K562 (cell line): Measurements from ENCODE around the gene MPND. TPM values are rescaled to one million over a fixed set of nuclear protein-coding genes. Genes with fewer than 3 reads are reported as not detected.
A peak's percentile ranks its signal among the peaks of the same experiment; 100 is the strongest.

Experiments
- ATAC-seq: fragments of 200-7000 bp; cut with Tn5 transposase; 3 replicates; pipeline ENCODE4 v1.9.1; 2020; ENCODE audit warnings: moderate library complexity
- BruUV-seq: library from RNA; stranded (reverse); fragments of 400-500 nt; replicated peaks from 2 replicates; lab custom pipeline; 2021; lab: Mats Ljungman, UMichigan
- CTCF ChIA-PET: fragments of 300-600 bp; formaldehyde crosslinking; extraction: SDS; loops from one replicate; lab custom pipeline; 2021; ENCODE audit warnings: low intra/inter-chr PET ratio; lab: Yijun Ruan, JAX
- POLR2A ChIA-PET: fragments of 300-600, 350-650 bp; sonication (Branson Sonifier 250); formaldehyde crosslinking; extraction: SDS; loops from one replicate; lab custom pipeline; 2021; ENCODE audit warnings: antibody characterized with exemption, inconsistent platforms; lab: Yijun Ruan, JAX
- DNase-seq, 4 experiments: peaks; one replicate each; pipeline versions ENCODE4 v3.0.0 to v3.0.0-alpha.2; 2011 to 2018; ENCODE audit warnings: low spot score in 3 of 4, mixed read lengths in 3 of 4; ENCODE audit errors: extremely low read depth in 1 of 4
- FAIRE-seq: peaks from 2 replicates; lab custom pipeline; 2011; peaks lifted over from hg19 to GRCh38; lab: Jason Lieb, UNC
- H2AFZ ChIP-seq: 2 replicates; pipeline ENCODE4 v1.6.0; 2011; ENCODE audit warnings: low read depth, low read length, control low read depth, inconsistent platforms
- H3K27ac ChIP-seq: fragments of 200-600 bp; 3 replicates; pipeline ENCODE4 v1.8.0; 2011; ENCODE audit warnings: low read depth, mild to moderate bottlenecking, control low read depth, inconsistent platforms, low read length, moderate library complexity, mixed read lengths; ENCODE audit errors: extremely low read depth
- H3K27me3 ChIP-seq, 2 experiments: fragments of 300-600 bp in 1 of 2; 2 replicates in 1 of 2; 3 replicates in 1 of 2; pipeline versions ENCODE4 v1.6.0 to v1.8.0; 2011; ENCODE audit warnings: inconsistent platforms in 2 of 2, low read length in 2 of 2, mild to moderate bottlenecking in 1 of 2, mixed read lengths in 1 of 2, moderate library complexity in 1 of 2; ENCODE audit not compliant: control insufficient read depth in 2 of 2, insufficient read depth in 2 of 2
- H3K36me3 ChIP-seq: fragments of 300-600 bp; 3 replicates; pipeline ENCODE4 v1.8.0; 2011; ENCODE audit warnings: mild to moderate bottlenecking, low read length, inconsistent platforms; ENCODE audit not compliant: control insufficient read depth, insufficient read depth
- H3K4me1 ChIP-seq, 2 experiments: fragments of 200-600 bp in 1 of 2; replicated peaks in 1 of 2; 2 replicates in 1 of 2; 3 replicates in 1 of 2; pipeline versions ENCODE4 v1.5.1 to v1.8.0; 2011; ENCODE audit warnings: inconsistent platforms in 2 of 2, low read length in 2 of 2, mild to moderate bottlenecking in 1 of 2, mixed read lengths in 1 of 2, moderate library complexity in 1 of 2; ENCODE audit not compliant: control insufficient read depth in 2 of 2, insufficient read depth in 2 of 2
- H3K4me2 ChIP-seq: 2 replicates; pipeline ENCODE4 v1.6.1; 2011; ENCODE audit warnings: low read length, control low read depth, inconsistent platforms, mixed read lengths; ENCODE audit not compliant: insufficient read depth
- H3K4me3 ChIP-seq: fragments of 200-600 bp; sonication (generic), shearing (Covaris generic); 2 replicates; pipeline ENCODE4 v1.5.1; 2016; ENCODE audit warnings: control low read depth, inconsistent platforms
- H3K79me2 ChIP-seq: fragments of 200-600 bp; 3 replicates; pipeline ENCODE4 v1.8.0; 2011; ENCODE audit warnings: low read length, inconsistent platforms; ENCODE audit not compliant: control insufficient read depth, insufficient read depth
- H3K9ac ChIP-seq, 2 experiments: 2 replicates each; pipeline versions ENCODE4 v1.6.0 to v1.6.1; 2011; ENCODE audit warnings: low read depth in 2 of 2, low read length in 2 of 2, control low read depth in 1 of 2, inconsistent platforms in 1 of 2, mild to moderate bottlenecking in 1 of 2, mixed read lengths in 1 of 2; ENCODE audit not compliant: insufficient read depth in 1 of 2
- H3K9me1 ChIP-seq: one replicate; pipeline ENCODE4 v1.6.0; 2011; ENCODE audit warnings: inconsistent platforms, mild to moderate bottlenecking, low read length, moderate library complexity; ENCODE audit not compliant: control insufficient read depth, insufficient read depth
- H3K9me3 ChIP-seq: replicated peaks from 2 replicates; pipeline ENCODE4 v1.5.1; 2011; ENCODE audit warnings: low read depth, low read length, inconsistent platforms; ENCODE audit not compliant: control insufficient read depth, insufficient read depth
- H4K20me1 ChIP-seq: replicated peaks from 2 replicates; pipeline ENCODE4 v1.6.1; 2011; ENCODE audit warnings: low read length, inconsistent platforms, mixed read lengths; ENCODE audit not compliant: control insufficient read depth, insufficient read depth
- POLR2G ChIP-seq: fragments of 200-400 bp; formaldehyde crosslinking; IDR thresholded peaks from 2 replicates; pipeline ENCODE4 v1.6.1; 2017; ENCODE audit warnings: low read depth, mild to moderate bottlenecking, antibody characterized with exemption, low read length, moderate library complexity
- RBFOX2 ChIP-seq: fragments of 200-400 bp; formaldehyde crosslinking; IDR thresholded peaks from 2 replicates; pipeline ENCODE4 v1.6.1; 2017; ENCODE audit warnings: low read depth, mild to moderate bottlenecking, low read length, moderate library complexity
- RBM22 ChIP-seq: fragments of 200-400 bp; formaldehyde crosslinking; IDR thresholded peaks from 2 replicates; pipeline ENCODE4 v1.6.1; 2018; ENCODE audit warnings: low read length, low read depth; ENCODE audit not compliant: poor library complexity, severe bottlenecking
- ZNF778 ChIP-seq: fragments of 450-650 bp; formaldehyde crosslinking; IDR thresholded peaks from 2 replicates; pipeline ENCODE4 v1.4.0; 2020; ENCODE audit warnings: mild to moderate bottlenecking, moderate library complexity
- WGBS: fragments of 100-300 bp; shearing (Covaris generic); methylation state at CpG from one replicate; pipeline ENCODE4 v1.1.6; 2016; ENCODE audit warnings: low coverage, mixed read lengths; ENCODE audit not compliant: insufficient coverage; ENCODE audit errors: missing lambda C conversion rate; 5-methylcytosine and 5-hydroxymethylcytosine counted together
- in situ Hi-C: fragments of 300-500 bp; cut with MboI; formaldehyde crosslinking; loops from 4 replicates; pipeline ENCODE4 v1.15.0; 2018; ENCODE audit warnings: inconsistent platforms, mixed read lengths
- intact Hi-C: fragments of 100-400 bp; cut with micrococcal nuclease; formaldehyde crosslinking; loops from 2 replicates; pipeline ENCODE4 v1.14.2; 2022
- polyA plus RNA-seq, 8 experiments: library from polyadenylated mRNA; depleted of rRNA in 4 of 8; stranded (reverse) in 5 of 8; unstranded in 3 of 8; fragments of >200 nt; fragmentation: Nextera tagmentation in 2 of 8; fragmentation: Illumina TruSeq in 1 of 8; extraction: Ambion mirVana in 2 of 8; extraction: Trizol in 1 of 8; gene quantifications; 2 replicates each; pipeline versions ENCODE4 v1.2.1 to v1.2.3, GENCODE V29; 2011 to 2014; ENCODE audit warnings: inconsistent platforms in 1 of 8, missing spikeins in 1 of 8
- total RNA-seq, 7 experiments: library from RNA; depleted of rRNA in 6 of 7; stranded (reverse); fragments of >200 nt in 6 of 7; fragmentation: Illumina TruSeq in 2 of 7; extraction: Trizol in 2 of 7; gene quantifications; 2 replicates each; pipeline versions ENCODE4 v1.2.1 to v1.2.3, GENCODE V29; 2011 to 2021; ENCODE audit warnings: low replicate concordance in 1 of 7

The MPND gene
- total and polyA plus RNA-seq, 9 of the 15 experiments (the other 6 are each of a cell fraction or from before 2014, with no cell fraction given) = 0.25 to 14.0 (median 3.9) TPM

DNA sequence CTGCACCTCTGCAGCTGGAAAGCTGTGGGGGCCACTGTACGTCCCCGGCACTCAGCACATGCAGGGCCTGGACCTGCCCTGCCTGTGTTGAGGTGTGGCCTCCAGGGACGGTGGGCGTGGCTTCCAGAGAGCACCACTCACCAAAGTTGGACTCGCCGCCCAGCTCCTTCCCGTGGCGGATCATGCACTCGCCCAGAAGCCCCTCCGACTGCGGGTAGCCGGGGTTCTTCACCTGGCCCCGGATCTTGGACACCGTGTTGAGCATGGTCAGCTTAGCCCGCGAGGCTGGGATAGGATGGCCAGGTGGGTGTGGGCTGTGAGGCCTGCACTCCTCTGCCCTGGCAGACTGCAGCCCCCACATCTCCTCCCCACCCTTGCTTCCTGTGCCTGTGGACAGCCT lies 22.0 kb downstream of the MPND start:
- Histone ChIP-seq H3K9me3 (no peaks in the 10 kb centered on the region), H3K4me1 (peaks cover 20 to 84% of the 10 kb centered on the region in 2 experiments), H3K27me3 (no peaks in the 10 kb centered on the region), H3K9me1 (no peaks in the 10 kb centered on the region), H2AFZ (no peak overlapping the region), H4K20me1 (no peaks in the 10 kb centered on the region; the same call in 1 of the 2 replicates), H3K79me2 (peaks cover 35% of the 10 kb centered on the region), H3K36me3 (peaks cover 82% of the 10 kb centered on the region; the same call in 2 of the 3 replicates), H3K27ac (no peak overlapping the region), H3K4me3 (no peak overlapping the region), H3K4me2 (no peak overlapping the region), H3K9ac (peak overlapping the region in 1 of 2 experiments; percentile 1; a peak in 1 of 4 replicates)
- intact Hi-C loops = no loop called here
- ATAC-seq = no peak
- POLR2A ChIA-PET = interaction anchor here (0.7 to 3.6 kb wide), 6 partner anchors 8 to 37 kb away, joined by 3 to 18 read pairs (median 6); partner anchors contain the start of gene MPND
- no peak for FAIRE-seq
- CTCF ChIA-PET = no interaction called here
- no TSS peak for BruUV-seq
- in situ Hi-C loops = no loop called here
- TF ChIP-seq RBM22 = peak; percentile 47
- TF ChIP-seq ZNF778 (CRISPR knock-in tag) = no peak
- 0 out of 2 replicates have a peak, but pooled peaks have one; percentile 20 for TF ChIP-seq RBFOX2
- TF ChIP-seq POLR2G = peak; percentile 66
- no peak for DNase-seq
- 92% methylated on average over 15 of the region's 16 CpGs for WGBS
